ENCODE results near the gene ATP4B.

Gene ATP4B

GRCh38 chr13:113646921-113647340 lies 11.1 kb downstream of the ATP4B start:
- TF ChIP-seq, protein P1, sequence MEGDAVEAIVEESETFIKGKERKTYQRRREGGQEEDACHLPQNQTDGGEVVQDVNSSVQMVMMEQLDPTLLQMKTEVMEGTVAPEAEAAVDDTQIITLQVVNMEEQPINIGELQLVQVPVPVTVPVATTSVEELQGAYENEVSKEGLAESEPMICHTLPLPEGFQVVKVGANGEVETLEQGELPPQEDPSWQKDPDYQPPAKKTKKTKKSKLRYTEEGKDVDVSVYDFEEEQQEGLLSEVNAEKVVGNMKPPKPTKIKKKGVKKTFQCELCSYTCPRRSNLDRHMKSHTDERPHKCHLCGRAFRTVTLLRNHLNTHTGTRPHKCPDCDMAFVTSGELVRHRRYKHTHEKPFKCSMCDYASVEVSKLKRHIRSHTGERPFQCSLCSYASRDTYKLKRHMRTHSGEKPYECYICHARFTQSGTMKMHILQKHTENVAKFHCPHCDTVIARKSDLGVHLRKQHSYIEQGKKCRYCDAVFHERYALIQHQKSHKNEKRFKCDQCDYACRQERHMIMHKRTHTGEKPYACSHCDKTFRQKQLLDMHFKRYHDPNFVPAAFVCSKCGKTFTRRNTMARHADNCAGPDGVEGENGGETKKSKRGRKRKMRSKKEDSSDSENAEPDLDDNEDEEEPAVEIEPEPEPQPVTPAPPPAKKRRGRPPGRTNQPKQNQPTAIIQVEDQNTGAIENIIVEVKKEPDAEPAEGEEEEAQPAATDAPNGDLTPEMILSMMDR (IDR thresholded peaks at IDR 0.05; ENCODE audit: insufficient read depth, low read depth, low read length, missing control alignments) = no peak
- DNase-seq (ENCODE audit: low read depth) = no peak
- H3K4me3 ChIP-seq (ENCODE audit: low read depth, low read length) = no peak overlapping the region

- DNase-seq (ENCODE audit: low read depth) = no peak
- H3K4me3 ChIP-seq (ENCODE audit: low read depth, low read length) = no peak overlapping the region
- TF ChIP-seq, protein P1 (IDR thresholded peaks at IDR 0.05; ENCODE audit: insufficient read depth, low read depth, low read length, missing control alignments) = no peak
Observed at GRCh38 chr13:113646376-113646775, 11.6 kb downstream of the ATP4B start.

DNA sequence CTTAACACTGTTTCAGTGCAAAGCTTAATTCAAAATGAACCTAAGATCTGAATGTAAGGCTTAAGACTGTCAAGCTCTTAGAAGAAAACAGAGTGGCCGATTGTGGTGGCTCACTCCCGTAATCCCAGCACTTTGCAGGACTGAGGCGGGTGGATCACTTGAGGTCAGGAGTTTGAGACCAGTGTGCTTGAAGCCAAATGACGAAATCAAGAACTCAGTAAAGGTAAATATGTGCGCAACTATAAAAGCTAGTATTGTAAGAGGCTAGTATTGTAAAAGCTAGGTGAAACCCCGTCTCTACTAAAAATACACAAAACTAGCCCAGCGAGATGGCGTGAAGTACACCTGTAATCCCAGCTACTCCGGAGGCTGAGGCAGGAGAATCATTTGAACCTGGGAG lies 12.7 kb downstream of the ATP4B start:
- TF ChIP-seq, protein P1 (IDR thresholded peaks at IDR 0.05; ENCODE audit: insufficient read depth, low read depth, low read length, missing control alignments) = no peak
- DNase-seq (ENCODE audit: low read depth) = no peak
- H3K4me3 ChIP-seq (ENCODE audit: low read depth, low read length) = no peak overlapping the region

- TF ChIP-seq, protein P1 (IDR thresholded peaks at IDR 0.05; ENCODE audit: insufficient read depth, low read depth, low read length, missing control alignments) = no peak
- no peak for DNase-seq (ENCODE audit: low read depth)
- no peak overlapping the region for H3K4me3 ChIP-seq (ENCODE audit: low read depth, low read length)
Observed at GRCh38 chr13:113644800-113645199, 13.2 kb downstream of the ATP4B start.

GRCh38 chr13:113643593-113643992 lies 14.4 kb downstream of the ATP4B start:
- DNase-seq (ENCODE audit: low read depth) = no peak
- H3K4me3 ChIP-seq (ENCODE audit: low read depth, low read length) = no peak overlapping the region
- TF ChIP-seq, protein P1 (IDR thresholded peaks at IDR 0.05; ENCODE audit: insufficient read depth, low read depth, low read length, missing control alignments) = no peak

DNA sequence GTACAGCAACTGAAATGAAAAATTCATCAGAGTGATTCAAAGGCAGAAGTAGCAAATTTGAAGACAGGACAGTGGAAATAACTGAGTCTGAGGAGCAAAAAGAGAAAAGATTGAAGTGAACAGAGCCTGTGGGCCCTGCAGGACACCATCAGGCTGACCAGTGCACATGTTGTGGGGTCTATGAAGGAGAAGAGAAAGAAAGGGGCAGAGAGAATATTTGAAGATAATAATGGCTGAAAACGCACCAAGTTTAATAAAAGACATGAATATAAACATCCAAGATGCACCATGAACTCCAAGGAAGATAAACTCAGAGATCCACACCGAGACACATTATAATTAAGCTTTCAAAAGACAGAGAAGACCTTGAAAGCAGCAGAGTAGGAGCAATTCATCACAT lies 15.4 kb downstream of the ATP4B start:
- TF ChIP-seq, protein P1 (IDR thresholded peaks at IDR 0.05; ENCODE audit: insufficient read depth, low read depth, low read length, missing control alignments) = no peak
- H3K4me3 ChIP-seq (ENCODE audit: low read depth, low read length) = no peak overlapping the region
- DNase-seq (ENCODE audit: low read depth) = no peak

GRCh38 chr13:113641426-113641825 lies 16.6 kb downstream of the ATP4B start:
- no peak for DNase-seq (ENCODE audit: low read depth)
- H3K4me3 ChIP-seq (ENCODE audit: low read depth, low read length) = no peak overlapping the region
- TF ChIP-seq, protein P1 (IDR thresholded peaks at IDR 0.05; ENCODE audit: insufficient read depth, low read depth, low read length, missing control alignments) = no peak

Data from GM12865 (cell line).